NCI-H2081 treated with DMSO at 0.1 percent for 48 hours (cell line): ENCODE data around the gene TSPAN9.

Experiments used
- DNase-seq: peaks from one replicate; lab custom pipeline; 2025; lab: John Stamatoyannopoulos, UW

Gene TSPAN9

DNA sequence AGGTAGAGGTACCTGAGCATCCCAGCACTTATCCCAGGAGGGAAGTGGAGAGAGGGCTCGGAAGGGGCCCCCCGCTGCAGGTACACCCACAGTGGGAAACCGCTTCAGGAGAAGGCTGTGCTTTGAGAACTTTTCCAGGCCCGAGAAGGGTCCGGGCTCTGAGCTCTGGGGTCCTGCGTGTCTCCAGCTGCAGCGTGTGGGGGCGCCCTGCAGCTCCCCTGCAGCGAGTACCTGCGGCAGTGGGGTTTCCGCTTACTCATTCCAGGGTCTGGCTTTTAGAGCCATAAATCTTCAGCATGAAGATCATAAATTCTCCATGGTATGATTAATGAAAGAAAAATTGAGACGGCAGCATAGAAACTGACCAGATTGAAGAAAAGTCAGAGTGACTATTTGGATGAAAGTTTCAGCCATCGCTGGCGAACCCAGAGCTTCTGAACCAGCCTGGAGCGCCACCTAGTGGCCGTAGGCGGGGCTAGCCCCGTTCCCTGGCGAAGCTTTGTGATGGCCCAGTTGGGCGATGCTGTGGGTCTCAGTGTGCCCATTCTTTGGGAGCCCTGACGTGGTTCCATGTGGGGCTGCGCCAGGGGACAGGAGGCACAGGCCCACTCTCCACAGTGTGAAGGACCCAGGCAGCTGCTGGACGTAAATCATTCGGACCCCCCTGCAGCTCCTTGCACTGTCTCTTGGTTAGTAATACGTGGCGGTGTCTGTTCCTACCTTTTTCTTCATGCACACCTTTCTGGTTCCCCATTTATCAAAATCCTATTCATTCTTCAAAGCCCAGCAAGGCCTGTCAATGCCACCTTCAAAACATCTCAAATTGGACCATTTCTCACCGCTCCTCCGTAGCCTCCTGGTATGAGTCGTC lies 198.2 kb downstream of the TSPAN9 start:
- no peak for DNase-seq

DNA sequence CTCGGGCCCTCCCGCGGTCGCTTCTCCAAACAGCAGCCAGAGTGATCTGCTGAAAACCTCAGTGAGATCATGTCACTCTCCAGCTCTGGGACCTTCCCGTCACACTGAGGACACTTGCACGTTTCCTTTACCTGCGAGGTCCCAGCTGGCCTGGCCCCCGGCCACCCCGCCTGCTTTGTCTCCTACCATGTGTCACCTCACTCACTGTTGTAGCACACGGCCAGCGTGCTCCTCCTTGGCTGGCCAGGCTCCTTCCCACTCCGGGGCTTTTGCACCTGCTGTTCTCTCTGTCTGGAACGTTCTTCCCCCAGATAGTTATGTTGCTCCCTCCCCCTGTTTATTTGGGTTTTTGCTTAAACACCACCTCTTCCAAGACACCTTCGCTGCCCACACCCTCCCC lies 199.0 kb downstream of the TSPAN9 start:
- DNase-seq, result no peak

DNA sequence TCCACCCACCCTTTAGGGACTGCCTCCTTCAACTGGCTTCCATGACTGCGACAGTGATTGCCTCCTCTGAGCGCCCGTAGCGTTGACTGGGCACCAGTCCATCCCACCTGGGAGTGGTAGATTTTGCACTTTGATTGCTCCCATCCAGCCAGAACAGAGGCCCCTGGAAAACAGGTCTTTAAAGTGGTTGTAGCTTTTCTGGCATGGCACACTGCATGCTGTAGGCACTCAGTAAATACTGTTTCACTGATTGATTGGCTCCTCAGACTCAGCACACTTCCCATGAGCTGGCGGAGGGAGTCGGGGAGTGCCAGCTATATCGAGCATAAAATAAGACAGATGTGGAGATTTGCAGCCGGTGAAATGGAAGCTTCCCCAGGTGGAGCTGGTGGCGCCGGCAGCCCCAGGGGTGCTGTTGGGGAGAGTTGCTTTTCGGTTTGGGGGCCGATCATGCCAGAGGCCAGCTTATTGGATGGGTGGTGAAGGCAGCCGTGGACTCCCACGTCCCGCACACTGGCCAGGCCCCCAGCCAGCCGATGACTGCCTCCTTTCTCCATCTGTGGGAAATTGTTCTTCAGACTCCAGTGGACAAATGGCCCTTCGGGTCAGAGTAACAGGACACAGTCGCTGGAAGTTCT lies 200.2 kb downstream of the TSPAN9 start:
- DNase-seq, result no peak

DNA sequence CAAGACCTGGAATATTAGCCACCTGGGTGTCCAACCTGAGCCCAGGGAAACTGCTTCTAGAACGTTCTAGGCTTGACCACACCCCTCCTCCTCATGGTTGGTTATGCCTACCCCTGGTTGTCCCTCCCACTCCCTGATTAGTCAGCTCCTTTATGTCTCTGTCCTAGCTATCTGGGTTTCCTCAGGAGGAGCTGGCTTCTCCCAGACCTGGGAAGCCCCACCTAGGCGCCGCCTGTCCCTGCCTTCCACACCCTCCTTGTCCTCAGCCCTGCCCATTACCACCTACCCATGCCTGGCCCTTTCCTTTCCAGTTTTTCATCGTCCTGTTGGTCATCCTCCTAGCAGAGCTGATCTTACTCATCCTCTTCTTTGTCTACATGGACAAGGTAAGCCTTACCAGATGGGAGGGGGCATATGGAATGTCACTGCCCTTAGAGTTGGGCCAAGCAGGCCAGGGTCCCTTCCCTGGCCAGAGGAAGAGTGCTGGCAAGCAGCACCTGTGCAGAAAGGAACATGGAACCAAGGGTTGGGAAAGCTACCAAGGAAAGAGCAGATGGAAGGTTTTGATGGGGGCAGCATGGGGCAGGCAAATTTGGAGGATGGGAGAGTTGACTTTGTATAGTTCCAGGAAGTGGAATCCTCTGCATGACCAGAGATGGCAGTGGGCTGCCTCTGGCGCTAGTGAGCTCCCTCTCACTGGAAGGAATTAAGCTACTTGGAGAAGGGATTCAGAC lies 201.7 kb downstream of the TSPAN9 start:
- DNase-seq, result no peak

DNA sequence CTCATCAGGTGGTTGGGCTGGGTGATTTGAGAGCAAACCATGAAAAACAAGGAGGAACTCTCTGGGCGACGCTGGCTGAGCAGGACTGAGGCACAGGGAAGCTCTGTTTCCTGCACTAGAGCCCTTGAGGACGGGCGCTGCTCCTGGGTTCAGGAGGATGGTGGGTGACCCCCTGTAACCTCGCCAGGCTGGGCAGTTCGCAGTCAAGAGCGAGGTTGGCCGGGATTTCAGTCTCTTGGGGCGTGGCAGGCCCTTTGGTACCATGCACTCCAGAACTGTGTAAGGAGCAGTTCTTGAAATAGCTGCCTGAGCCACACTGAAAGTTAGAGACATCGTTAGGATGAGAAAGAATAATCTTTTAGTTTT lies 202.2 kb downstream of the TSPAN9 start:
- no peak for DNase-seq

DNA sequence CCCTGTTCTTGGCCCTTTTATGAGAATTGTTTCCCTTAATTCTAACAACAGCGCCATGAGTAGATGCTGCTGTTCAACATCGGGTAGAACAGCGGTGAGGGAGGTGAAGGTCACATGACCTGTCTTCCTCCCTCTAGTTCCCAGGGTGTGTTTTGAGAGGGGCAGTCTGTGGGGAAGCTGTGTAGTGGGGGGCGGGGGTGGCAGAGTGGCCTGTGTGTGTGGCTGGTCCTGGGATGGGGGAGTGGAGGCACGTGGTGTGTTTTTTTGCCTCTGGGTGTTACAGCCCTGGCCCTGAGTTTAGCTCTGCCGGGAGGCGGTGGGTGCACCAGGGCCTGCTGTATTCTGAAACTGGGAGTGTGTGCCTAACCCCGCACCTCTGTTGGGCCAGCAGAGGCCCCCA lies 202.7 kb downstream of the TSPAN9 start:
- no peak for DNase-seq

DNA sequence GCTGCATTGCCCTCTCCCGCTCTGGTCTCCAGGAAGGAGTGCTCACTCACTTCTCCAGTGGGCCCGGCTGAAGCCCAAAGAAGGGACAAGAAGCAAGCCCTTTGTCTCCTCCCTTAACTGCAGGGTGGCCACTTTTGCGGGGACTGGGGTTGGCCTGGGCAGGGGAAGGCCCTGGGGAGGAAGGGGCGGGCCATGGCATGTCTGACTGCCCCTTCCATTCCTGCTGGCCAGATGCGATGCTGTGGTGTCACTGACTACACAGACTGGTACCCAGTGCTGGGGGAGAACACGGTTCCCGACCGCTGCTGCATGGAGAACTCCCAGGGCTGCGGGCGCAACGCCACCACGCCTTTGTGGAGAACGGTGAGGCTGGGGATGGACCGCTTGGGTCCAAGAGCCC lies 203.8 kb downstream of the TSPAN9 start:
- DNase-seq, result no peak

DNA sequence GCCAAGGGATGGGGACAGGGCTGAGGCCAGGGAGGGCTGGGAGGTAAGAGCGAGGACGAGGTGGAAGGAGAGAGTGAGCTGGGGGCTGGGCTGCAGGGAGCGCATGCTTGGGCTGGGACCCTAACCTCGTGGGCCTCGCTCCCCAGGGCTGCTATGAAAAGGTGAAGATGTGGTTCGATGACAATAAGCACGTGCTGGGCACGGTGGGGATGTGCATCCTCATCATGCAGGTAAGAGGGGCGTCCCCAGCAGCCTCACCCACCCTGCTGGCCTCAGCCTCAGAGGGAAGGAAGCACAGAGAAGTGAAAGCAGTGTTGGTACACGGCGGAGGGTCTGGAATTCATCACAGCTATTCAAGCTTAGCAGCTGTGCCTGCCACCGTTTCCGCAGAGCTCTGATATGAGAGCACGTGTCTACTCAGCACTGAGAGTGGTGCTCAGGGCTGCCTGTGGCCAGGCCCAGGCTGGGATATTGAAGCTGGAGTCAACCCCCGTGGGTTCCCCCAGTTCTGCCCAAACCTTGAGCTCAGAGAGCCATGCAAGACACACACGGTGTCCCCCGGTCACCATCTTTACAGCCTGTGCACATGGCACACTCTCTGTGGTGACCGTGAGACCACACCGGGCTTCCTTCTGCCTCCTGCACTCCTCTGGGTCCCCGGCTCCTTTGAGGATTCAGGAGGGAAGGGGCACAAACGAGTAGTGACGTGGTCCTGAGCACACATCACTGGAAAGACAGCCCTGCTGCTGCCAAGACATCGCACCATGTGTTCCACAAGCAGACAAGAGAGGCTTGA lies 204.6 kb downstream of the TSPAN9 start:
- no peak for DNase-seq

DNA sequence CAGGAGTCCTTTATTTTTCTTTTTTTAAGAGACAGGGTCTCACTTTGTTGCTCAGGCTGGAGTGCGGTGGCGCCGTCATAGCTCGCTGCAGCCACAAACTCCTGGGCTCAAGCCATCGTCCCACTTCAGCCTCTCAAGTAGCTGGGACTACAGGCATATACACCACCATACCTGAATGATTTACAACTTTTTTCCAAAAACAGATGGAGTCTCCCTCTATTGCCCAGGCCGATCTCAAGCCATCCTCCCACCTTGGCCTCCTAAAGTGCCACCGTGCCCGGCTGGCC lies 205.1 kb downstream of the TSPAN9 start:
- no peak for DNase-seq

DNA sequence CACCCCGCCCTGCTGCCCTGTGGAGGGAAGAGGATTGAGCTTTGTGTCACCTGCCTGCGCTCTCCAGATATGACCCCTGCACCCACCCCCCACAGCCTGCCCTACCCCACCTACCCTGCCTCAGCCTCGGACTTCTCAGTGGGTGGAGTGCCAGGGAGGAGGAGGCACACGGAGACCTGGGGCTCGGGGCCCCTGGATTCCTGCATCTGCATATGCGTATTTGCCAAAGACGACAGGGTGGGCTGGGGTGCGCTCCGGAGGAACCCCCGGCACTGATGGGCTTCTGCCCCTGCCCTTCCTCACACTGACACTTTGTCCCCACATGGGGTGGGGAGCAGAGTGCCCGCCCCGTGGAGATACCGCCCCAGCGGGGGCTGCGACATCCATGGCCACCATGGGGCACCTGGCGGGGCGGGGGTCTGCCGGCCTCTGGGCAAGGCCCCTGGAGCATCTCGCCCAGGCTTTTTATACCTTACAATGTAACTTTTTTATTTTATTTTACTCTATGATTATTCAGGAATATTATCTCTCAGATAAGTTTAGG lies 206.0 kb downstream of the TSPAN9 start:
- no peak for DNase-seq

DNA sequence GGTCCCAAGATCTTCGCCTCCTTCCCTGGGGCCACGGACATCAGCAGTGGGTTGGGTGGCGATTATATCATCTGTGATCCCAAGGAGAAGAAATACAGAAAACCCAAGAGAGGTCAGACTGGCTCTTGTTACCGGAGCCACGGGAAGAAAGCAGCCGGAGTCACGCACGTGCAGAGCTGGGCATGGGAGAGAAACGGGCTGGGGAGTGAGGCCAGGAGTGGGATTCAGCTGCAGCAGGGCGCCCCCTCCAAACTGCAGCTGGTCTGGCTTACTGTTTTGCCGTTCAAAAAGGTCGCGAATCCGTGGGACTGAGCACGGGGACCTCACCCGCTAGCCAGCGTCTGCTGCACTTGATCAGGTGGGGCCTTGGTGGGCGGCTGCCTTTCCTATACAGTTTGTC lies 207.2 kb downstream of the TSPAN9 start:
- DNase-seq, result no peak

DNA sequence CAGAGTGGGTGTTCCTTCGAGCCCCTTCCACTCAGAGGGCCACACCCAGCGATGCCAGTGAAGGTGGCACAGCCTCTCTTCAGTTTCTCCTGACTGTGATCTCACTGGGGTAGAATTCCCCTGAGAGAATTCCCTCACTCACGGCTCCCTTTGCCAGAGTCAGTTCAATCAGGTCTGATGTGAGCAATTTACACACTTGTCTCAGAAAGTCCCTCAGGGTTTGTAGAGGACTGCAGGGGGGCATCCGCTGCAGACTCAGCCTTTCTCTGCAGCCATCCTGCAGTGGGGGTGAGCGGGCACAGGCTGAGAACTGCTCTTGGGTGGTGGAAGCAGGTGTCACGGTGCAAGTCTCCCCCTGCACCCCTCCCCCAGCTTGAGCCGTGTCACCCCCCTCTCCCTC lies 208.4 kb downstream of the TSPAN9 start:
- no peak for DNase-seq

DNA sequence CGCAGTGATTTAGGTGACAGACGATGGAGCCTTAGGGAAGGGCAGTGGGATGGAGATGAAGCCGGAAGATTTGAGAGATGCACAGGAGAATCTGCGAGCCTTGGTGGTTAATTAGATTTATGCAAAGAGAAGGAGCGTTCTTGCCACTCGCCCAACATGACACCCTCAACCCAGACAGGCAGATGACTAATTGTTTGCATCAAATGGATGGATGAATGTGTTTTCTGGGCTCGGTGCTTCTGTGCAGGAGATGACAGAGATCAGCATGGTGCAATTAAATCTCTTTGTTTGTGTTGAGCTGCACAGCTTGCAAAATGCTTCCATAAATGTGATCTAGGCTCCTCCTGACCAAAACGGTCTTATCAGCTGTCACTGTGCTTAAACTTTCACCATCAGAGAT lies 211.5 kb downstream of the TSPAN9 start:
- DNase-seq, result no peak

DNA sequence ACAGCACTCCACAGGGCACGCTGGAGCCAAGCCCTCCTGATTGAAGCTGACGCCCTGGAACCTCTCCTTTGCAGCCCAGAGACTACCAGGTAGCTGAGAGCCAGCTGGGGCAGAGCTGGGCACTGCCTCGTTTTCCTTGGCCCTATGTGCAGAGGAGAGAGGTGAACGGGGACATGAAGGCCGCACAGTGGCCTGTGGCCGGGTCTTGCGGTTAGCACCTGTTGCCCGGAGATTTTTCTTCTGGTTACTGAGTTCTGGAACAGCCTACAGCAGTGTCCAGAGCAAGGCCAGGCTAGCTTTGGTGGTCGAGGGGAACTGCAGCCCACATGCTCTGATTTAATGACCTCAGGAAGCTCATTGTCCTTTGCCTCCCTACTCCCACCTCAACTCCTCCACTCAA lies 212.5 kb downstream of the TSPAN9 start:
- no peak for DNase-seq

DNA sequence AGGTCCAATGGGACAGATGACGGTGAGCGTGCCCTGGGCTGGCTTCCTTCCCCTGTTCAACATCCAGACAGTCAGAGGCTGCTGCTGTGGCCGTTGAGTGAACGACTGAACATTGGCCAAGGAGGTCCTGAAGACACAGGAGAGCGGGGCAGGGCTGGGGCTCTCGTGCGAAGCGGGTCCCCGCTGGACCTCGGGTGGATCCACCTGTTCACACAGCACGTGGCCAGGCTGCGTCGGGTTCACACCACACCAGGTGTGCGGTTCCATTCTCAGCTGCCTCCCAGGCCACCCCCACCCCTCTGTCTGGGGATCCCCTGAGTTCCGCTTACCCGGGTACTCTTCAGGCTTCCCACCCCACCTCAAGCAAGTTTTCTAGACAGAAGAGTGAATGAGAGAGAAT lies 214.8 kb downstream of the TSPAN9 start:
- no peak for DNase-seq

DNA sequence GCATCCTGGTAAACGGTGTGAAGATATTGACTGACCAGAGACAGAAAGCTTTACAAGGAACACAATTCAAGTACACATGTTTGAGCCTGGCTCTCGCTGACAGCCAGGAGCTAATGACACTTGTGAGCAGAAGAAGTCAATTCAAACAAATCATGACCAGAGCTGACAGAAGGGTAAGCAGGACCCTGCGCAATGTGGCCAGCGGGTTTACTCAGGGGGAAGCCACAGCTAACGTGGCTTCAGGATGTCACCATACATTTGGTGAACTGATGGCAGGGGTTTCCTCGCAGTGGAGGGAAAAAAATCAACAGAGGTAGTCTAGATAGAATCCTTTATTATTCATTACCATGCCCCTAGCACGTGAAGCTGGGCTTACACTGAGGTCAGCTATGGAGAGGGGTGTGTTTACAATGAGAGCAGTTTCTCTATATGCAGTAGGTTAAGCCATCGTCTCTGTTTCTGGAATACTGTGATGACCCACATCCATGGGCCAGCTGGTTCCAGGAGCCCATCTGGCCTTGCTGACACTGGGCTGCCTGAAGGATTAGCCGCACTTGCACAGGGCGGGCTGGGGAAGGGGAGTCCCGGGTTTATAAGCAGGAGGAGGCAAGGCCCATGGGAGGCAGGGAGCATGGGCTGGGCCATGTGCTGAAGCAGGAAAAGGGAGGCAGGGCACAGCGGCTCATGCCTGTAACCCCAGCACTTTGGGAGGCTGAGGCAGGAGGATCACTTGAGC lies 215.7 kb downstream of the TSPAN9 start:
- DNase-seq, result no peak

DNA sequence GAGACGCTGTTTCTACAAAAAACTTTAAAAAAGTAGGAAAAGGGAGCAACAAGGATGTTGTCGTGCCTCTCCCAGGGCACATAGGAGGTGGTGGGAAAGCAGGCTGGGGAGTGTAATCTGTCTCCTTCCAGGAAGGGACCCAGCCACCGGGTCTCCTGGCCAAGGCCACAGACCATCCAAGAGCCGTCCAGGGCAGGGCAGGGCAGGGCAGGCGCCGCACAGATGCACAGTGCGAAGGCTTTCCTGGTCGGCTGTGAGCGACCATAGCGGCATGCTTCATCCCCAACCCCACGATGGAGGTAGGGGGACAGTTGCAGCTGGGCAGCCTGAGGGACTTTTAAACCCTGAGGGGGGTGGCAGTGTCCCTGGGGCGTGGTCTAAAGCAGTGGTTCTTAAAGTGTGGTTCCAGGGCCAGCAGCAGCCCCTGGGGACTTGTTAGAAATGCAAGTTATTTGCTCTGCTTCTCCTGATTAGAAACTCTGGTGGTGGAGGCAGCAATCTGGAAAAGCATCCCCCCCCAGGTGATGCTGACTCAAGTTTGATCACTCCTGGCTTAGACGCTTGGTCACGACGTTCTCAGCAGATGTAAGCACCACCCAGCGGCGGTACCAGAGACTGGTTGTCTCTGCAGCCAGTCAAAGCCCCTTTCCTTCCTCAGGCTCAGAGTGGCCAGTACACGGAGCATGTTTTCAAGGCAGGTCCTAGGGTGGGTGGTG lies 216.4 kb downstream of the TSPAN9 start:
- DNase-seq, result no peak

DNA sequence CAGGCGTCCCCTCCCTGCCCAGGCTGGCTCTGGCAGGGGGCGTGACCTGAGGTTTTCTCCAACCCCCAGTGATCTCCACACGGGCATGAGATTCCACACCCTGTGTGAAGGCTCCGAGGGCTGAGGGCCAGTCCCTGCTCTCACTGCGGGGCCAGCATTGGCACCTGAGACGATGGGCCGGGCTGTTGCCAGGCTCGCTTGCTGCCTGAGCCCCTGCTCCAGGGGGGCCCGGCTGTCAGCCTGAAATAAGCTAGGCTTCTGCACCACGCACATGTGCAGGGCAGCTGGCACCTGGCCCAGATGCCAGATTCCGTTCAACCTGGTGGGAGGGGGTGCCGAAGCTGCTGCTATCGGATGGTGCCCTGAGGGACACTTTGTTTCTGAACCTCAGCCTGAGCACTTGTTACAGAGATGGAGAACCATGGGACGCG lies 217.3 kb downstream of the TSPAN9 start:
- DNase-seq, result no peak

DNA sequence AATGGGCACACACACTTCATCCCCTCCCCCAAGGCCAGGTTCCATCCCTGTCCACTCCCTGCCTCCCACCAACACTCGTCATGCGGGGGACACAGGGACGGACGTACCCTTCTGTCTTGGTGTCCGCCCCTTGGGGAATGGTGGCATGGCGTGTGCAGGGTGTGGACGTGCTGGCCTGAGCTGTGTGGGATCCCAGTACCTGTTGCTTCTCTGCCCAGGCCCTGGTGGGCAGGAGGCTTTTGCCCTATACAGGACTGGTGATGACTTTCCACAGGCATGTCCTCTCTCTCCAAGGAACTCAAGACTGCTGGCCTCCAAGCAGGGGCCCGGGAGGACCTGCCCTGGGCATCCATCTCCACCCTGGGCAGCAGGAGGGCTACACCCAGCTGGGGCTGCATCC lies 218.0 kb downstream of the TSPAN9 start:
- DNase-seq, result no peak

DNA sequence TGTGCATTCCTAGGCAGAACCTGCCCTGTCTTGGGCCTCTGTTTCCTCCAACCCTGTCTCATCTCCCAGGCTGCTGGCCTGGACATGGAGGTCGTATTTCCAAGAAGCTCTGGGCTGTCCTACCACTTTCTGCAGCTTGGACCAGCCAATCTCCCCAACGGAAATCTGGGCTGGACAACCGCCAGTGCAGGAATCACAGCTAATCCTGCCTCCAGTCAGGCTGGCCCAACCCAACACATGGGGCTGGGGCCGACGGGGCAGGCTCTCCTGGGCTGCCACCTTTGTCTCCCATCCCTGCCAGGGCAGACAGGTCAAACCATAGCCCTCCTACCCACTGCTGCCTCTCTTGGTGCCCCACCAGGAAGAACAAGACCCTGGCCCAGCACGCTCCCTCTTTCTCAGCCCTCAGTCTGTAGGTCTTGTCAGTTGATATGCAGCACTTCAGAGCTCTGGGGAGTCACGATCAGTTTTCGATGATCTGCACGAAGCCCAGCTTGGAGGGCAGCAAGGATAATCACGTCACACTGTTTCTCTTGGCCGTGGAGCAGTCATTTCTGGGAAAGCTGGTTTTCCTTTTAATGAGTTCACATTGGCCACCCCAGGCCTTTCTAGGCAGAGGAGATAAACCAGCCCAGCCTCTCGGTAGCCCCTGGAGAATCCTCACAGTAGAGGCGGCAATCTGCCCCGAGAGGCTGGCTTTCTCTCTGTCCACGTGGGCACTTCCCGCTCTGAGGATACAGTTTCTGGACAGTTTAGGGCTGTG lies 218.6 kb downstream of the TSPAN9 start:
- no peak for DNase-seq
